Activated naive CD4-positive, alpha-beta T cell treated with anti-CD3 and anti-CD28 coated beads, Interleukin-2, amount 10 ng/mL, durations not matched to agents 7 days and 5 days (primary cell): Measurements from ENCODE around the gene IGSF9.

ENCODE experiments used
- CTCF ChIA-PET: fragments of 350-600 bp; sonication (Branson Sonifier 250); formaldehyde crosslinking; loops from one replicate; lab custom pipeline; 2021; ENCODE audit warnings: antibody characterized with exemption; lab: Charles Lee
- DNase-seq: peaks from one replicate; pipeline ENCODE4 v3.0.0-alpha.2; 2020
- H3K27ac Mint-ChIP-seq: one replicate; pipeline ENCODE4 v1.8.0; 2021; ENCODE audit warnings: mild to moderate bottlenecking, moderate library complexity, mixed read lengths
- H3K27me3 Mint-ChIP-seq: one replicate; pipeline ENCODE4 v1.8.0; 2021; ENCODE audit warnings: mild to moderate bottlenecking, mixed read lengths
- H3K36me3 Mint-ChIP-seq: one replicate; pipeline ENCODE4 v1.8.0; 2021; ENCODE audit warnings: mixed read lengths
- H3K4me1 Mint-ChIP-seq: one replicate; pipeline ENCODE4 v1.8.0; 2021; ENCODE audit warnings: mixed read lengths
- H3K4me3 Mint-ChIP-seq: one replicate; pipeline ENCODE4 v1.8.0; 2021; ENCODE audit warnings: mild to moderate bottlenecking, moderate library complexity, mixed read lengths
- H3K9me3 Mint-ChIP-seq: one replicate; pipeline ENCODE4 v1.8.0; 2021; ENCODE audit warnings: mixed read lengths

Gene IGSF9

GRCh38 chr1:159982280-159982679, 36.9 kb upstream of the IGSF9 start:
- no peaks in the 10 kb centered on the region for H3K4me1 Mint-ChIP-seq
- H3K27ac Mint-ChIP-seq, result no peak overlapping the region
- CTCF ChIA-PET, result no interaction called here
- no peak for DNase-seq
- no peak overlapping the region for H3K4me3 Mint-ChIP-seq
- H3K27me3 Mint-ChIP-seq, result peaks cover 56% of the 10 kb centered on the region
- no peaks in the 10 kb centered on the region for H3K36me3 Mint-ChIP-seq
- no peaks in the 10 kb centered on the region for H3K9me3 Mint-ChIP-seq

GRCh38 chr1:159981351-159982055, 36.1 kb upstream of the IGSF9 start:
- peaks cover 58% of the 10 kb centered on the region for H3K27me3 Mint-ChIP-seq
- H3K4me3 Mint-ChIP-seq, result no peak overlapping the region
- H3K4me1 Mint-ChIP-seq, result no peaks in the 10 kb centered on the region
- H3K27ac Mint-ChIP-seq, result no peak overlapping the region
- CTCF ChIA-PET, result no interaction called here
- H3K36me3 Mint-ChIP-seq, result no peaks in the 10 kb centered on the region
- no peaks in the 10 kb centered on the region for H3K9me3 Mint-ChIP-seq
- DNase-seq, result no peak

GRCh38 chr1:159980786-159981185, 35.4 kb upstream of the IGSF9 start:
- H3K4me3 Mint-ChIP-seq, result no peak overlapping the region
- H3K9me3 Mint-ChIP-seq, result no peaks in the 10 kb centered on the region
- H3K27me3 Mint-ChIP-seq, result peaks cover 57% of the 10 kb centered on the region
- CTCF ChIA-PET, result no interaction called here
- no peak overlapping the region for H3K27ac Mint-ChIP-seq
- no peak for DNase-seq
- H3K4me1 Mint-ChIP-seq, result no peaks in the 10 kb centered on the region
- no peaks in the 10 kb centered on the region for H3K36me3 Mint-ChIP-seq

GRCh38 chr1:159980076-159980475, 34.7 kb upstream of the IGSF9 start:
- H3K9me3 Mint-ChIP-seq, result no peaks in the 10 kb centered on the region
- no peaks in the 10 kb centered on the region for H3K4me1 Mint-ChIP-seq
- no peak for DNase-seq
- no peak overlapping the region for H3K27ac Mint-ChIP-seq
- no peaks in the 10 kb centered on the region for H3K36me3 Mint-ChIP-seq
- H3K27me3 Mint-ChIP-seq, result peaks cover 52% of the 10 kb centered on the region
- H3K4me3 Mint-ChIP-seq, result no peak overlapping the region
- CTCF ChIA-PET, result no interaction called here

- no peak for DNase-seq
- Mint-ChIP-seq H3K4me3 (no peak overlapping the region), H3K9me3 (no peaks in the 10 kb centered on the region), H3K27ac (no peak overlapping the region), H3K27me3 (peaks cover 51% of the 10 kb centered on the region), H3K36me3 (no peaks in the 10 kb centered on the region), H3K4me1 (no peaks in the 10 kb centered on the region)
- CTCF ChIA-PET, result no interaction called here
Measured at GRCh38 chr1:159979257-159979656, 33.8 kb upstream of the IGSF9 start.

GRCh38 chr1:159978107-159978398, 32.6 kb upstream of the IGSF9 start:
- Mint-ChIP-seq H3K36me3 (no peaks in the 10 kb centered on the region), H3K27me3 (peaks cover 42% of the 10 kb centered on the region), H3K4me1 (no peaks in the 10 kb centered on the region), H3K9me3 (no peaks in the 10 kb centered on the region), H3K4me3 (no peak overlapping the region), H3K27ac (no peak overlapping the region)
- CTCF ChIA-PET, result interaction anchor here (0.7 kb wide), 1 partner anchor 85 kb away, joined by 4 read pairs; no protein-coding TSS in a partner anchor
- no peak for DNase-seq

- H3K27me3 Mint-ChIP-seq, result peaks cover 42% of the 10 kb centered on the region
- CTCF ChIA-PET, result interaction anchor here (0.7 kb wide), 1 partner anchor 85 kb away, joined by 4 read pairs; no protein-coding TSS in a partner anchor
- no peaks in the 10 kb centered on the region for H3K36me3 Mint-ChIP-seq
- H3K4me3 Mint-ChIP-seq, result no peak overlapping the region
- H3K9me3 Mint-ChIP-seq, result no peaks in the 10 kb centered on the region
- no peak for DNase-seq
- H3K27ac Mint-ChIP-seq, result no peak overlapping the region
- no peaks in the 10 kb centered on the region for H3K4me1 Mint-ChIP-seq
Measured at GRCh38 chr1:159977364-159978106, 32.1 kb upstream of the IGSF9 start.

GRCh38 chr1:159974350-159974965, 29.0 kb upstream of the IGSF9 start:
- Mint-ChIP-seq H3K27ac (no peak overlapping the region), H3K4me1 (no peaks in the 10 kb centered on the region), H3K36me3 (no peaks in the 10 kb centered on the region), H3K9me3 (no peaks in the 10 kb centered on the region), H3K4me3 (no peak overlapping the region), H3K27me3 (peaks cover 44% of the 10 kb centered on the region)
- DNase-seq, result no peak
- CTCF ChIA-PET, result no interaction called here

- Mint-ChIP-seq H3K27ac (no peak overlapping the region), H3K4me1 (no peaks in the 10 kb centered on the region), H3K36me3 (no peaks in the 10 kb centered on the region), H3K4me3 (no peak overlapping the region), H3K9me3 (no peaks in the 10 kb centered on the region), H3K27me3 (peaks cover 50% of the 10 kb centered on the region)
- no peak for DNase-seq
- CTCF ChIA-PET, result no interaction called here
Measured at GRCh38 chr1:159973350-159973940, 28.0 kb upstream of the IGSF9 start.

GRCh38 chr1:159972443-159973205, 27.2 kb upstream of the IGSF9 start:
- CTCF ChIA-PET, result interaction anchor here (0.9 to 1.1 kb wide), 3 partner anchors 20 to 33 kb away, joined by 3 read pairs; no protein-coding TSS in a partner anchor
- Mint-ChIP-seq H3K27ac (no peak overlapping the region), H3K36me3 (no peaks in the 10 kb centered on the region), H3K4me3 (no peak overlapping the region), H3K9me3 (no peaks in the 10 kb centered on the region), H3K4me1 (no peaks in the 10 kb centered on the region), H3K27me3 (peaks cover 48% of the 10 kb centered on the region)
- DNase-seq, result no peak

- Mint-ChIP-seq H3K4me1 (no peaks in the 10 kb centered on the region), H3K27me3 (peaks cover 36% of the 10 kb centered on the region), H3K4me3 (no peak overlapping the region), H3K36me3 (no peaks in the 10 kb centered on the region), H3K27ac (no peak overlapping the region), H3K9me3 (no peaks in the 10 kb centered on the region)
- no peak for DNase-seq
- CTCF ChIA-PET, result no interaction called here
Measured at GRCh38 chr1:159970932-159971342, 25.5 kb upstream of the IGSF9 start.

- H3K4me1 Mint-ChIP-seq, result no peaks in the 10 kb centered on the region
- peaks cover 50% of the 10 kb centered on the region for H3K27me3 Mint-ChIP-seq
- no peak overlapping the region for H3K27ac Mint-ChIP-seq
- no peaks in the 10 kb centered on the region for H3K9me3 Mint-ChIP-seq
- H3K36me3 Mint-ChIP-seq, result no peaks in the 10 kb centered on the region
- CTCF ChIA-PET, result interaction anchor here (1.6 kb wide), 1 partner anchor 170 kb away, joined by 5 read pairs; no protein-coding TSS in a partner anchor
- no peak overlapping the region for H3K4me3 Mint-ChIP-seq
- DNase-seq, result no peak
Measured at GRCh38 chr1:159968901-159969300, 23.5 kb upstream of the IGSF9 start.

- no peaks in the 10 kb centered on the region for H3K9me3 Mint-ChIP-seq
- H3K4me1 Mint-ChIP-seq, result no peaks in the 10 kb centered on the region
- H3K36me3 Mint-ChIP-seq, result no peaks in the 10 kb centered on the region
- H3K4me3 Mint-ChIP-seq, result no peak overlapping the region
- no peak overlapping the region for H3K27ac Mint-ChIP-seq
- peaks cover 33% of the 10 kb centered on the region for H3K27me3 Mint-ChIP-seq
- DNase-seq, result no peak
- CTCF ChIA-PET, result interaction anchor here (1.3 kb wide), 1 partner anchor 41 kb away, joined by 5 read pairs; no protein-coding TSS in a partner anchor
Measured at GRCh38 chr1:159965263-159965662, 19.9 kb upstream of the IGSF9 start.

- CTCF ChIA-PET, result interaction anchor here (0.9 kb wide), 2 partner anchors 40 to 42 kb away, joined by 3 to 5 read pairs; no protein-coding TSS in a partner anchor
- Mint-ChIP-seq H3K27ac (no peak overlapping the region), H3K9me3 (no peaks in the 10 kb centered on the region), H3K4me1 (no peaks in the 10 kb centered on the region), H3K36me3 (no peaks in the 10 kb centered on the region), H3K4me3 (no peak overlapping the region), H3K27me3 (peaks cover 34% of the 10 kb centered on the region)
- DNase-seq, result no peak
Measured at GRCh38 chr1:159964144-159964543, 18.7 kb upstream of the IGSF9 start.
